GM10266 (cell line): ENCODE results near the gene SLC35E1.
"Not testable (repeated sequence)": the region's sequence is repeated elsewhere in the genome, so short reads cannot be mapped to it uniquely, and the experiment has no call there.

Experiments used
- DNase-seq: peaks from one replicate; pipeline ENCODE4 v3.0.0; 2012; ENCODE audit errors: extremely low spot score
- CTCF ChIP-seq: IDR thresholded peaks from 2 replicates; pipeline ENCODE4 v1.5.1; 2012; ENCODE audit warnings: mild to moderate bottlenecking, low read depth; ENCODE audit not compliant: control insufficient read depth, insufficient read depth; ENCODE audit errors: missing control alignments

Gene SLC35E1

GRCh38 chr19:16562608-16563025 lies 9.6 kb downstream of the SLC35E1 start:
- no peak for DNase-seq
- TF ChIP-seq CTCF = no peak

- DNase-seq = no peak
- no peak for TF ChIP-seq CTCF
These were observed 10.8 kb downstream of the SLC35E1 start for GRCh38 chr19:16561382-16561781.

GRCh38 chr19:16559780-16560276 lies 12.4 kb downstream of the SLC35E1 start:
- no peak for TF ChIP-seq CTCF
- DNase-seq = no peak

- TF ChIP-seq CTCF = no peak
These were observed 17.4 kb downstream of the SLC35E1 start for GRCh38 chr19:16554776-16555175.

GRCh38 chr19:16551902-16552301 lies 20.3 kb downstream of the SLC35E1 start:
- not testable (repeated sequence) for DNase-seq

More at GRCh38 chr19:16554776-16555175, 17.4 kb downstream of the SLC35E1 start:
- DNase-seq = no peak

GRCh38 chr19:16548956-16549355 lies 23.3 kb downstream of the SLC35E1 start:
- DNase-seq = no peak

GRCh38 chr19:16544473-16545231 lies 27.6 kb downstream of the SLC35E1 start:
- DNase-seq = no peak
- TF ChIP-seq CTCF = no peak

More at GRCh38 chr19:16548956-16549355, 23.3 kb downstream of the SLC35E1 start:
- TF ChIP-seq CTCF = no peak

GRCh38 chr19:16543734-16544133 lies 28.5 kb downstream of the SLC35E1 start:
- DNase-seq = not testable (repeated sequence)
